HEK293 (cell line): ENCODE measurements around the gene HSD3B2.

Source experiments
- CTCF ChIA-PET: fragments of 350-600 bp; formaldehyde crosslinking; extraction: SDS; loops from one replicate; lab custom pipeline; 2021; ENCODE audit warnings: antibody characterized with exemption; lab: Yijun Ruan, JAX
- POLR2A ChIA-PET: fragments of 300-600 bp; formaldehyde crosslinking; extraction: SDS; loops from one replicate; lab custom pipeline; 2020; ENCODE audit warnings: antibody characterized with exemption, inconsistent platforms; lab: Yijun Ruan, JAX
- H3K27ac ChIP-seq: fragments of 200-500 bp; sonication (Bioruptor generic); 2 replicates; pipeline ENCODE4 v1.5.1; 2014; ENCODE audit warnings: low read depth, low read length, control low read depth, inconsistent platforms; ENCODE audit errors: extremely low read depth
- H3K36me3 ChIP-seq, 2 experiments: fragments of 200-500 bp in 1 of 2; sonication (Bioruptor generic) in 1 of 2; 1 replicate in 1 of 2; 2 replicates in 1 of 2; pipeline ENCODE4 v1.5.1; 2014 to 2017; ENCODE audit warnings: inconsistent platforms in 2 of 2, low read length in 2 of 2; ENCODE audit not compliant: control insufficient read depth in 2 of 2, insufficient read depth in 1 of 2
- H3K4me1 ChIP-seq: fragments of 200-500 bp; sonication (Bioruptor generic); 2 replicates; pipeline ENCODE4 v1.5.1; 2014; ENCODE audit warnings: mild to moderate bottlenecking, low read length, inconsistent platforms; ENCODE audit not compliant: control insufficient read depth, insufficient read depth
- H3K4me3 ChIP-seq: 2 replicates; pipeline ENCODE4 v1.5.1; 2011; ENCODE audit warnings: low read depth, mild to moderate bottlenecking, control low read depth, low read length, moderate library complexity
- H3K9me3 ChIP-seq: fragments of 200-500 bp; sonication (Bioruptor generic); 2 replicates; pipeline ENCODE4 v1.5.1; 2014; ENCODE audit warnings: low read depth, low read length, inconsistent platforms; ENCODE audit not compliant: control insufficient read depth, insufficient read depth
- EGR2 ChIP-seq: fragments of 450-650 bp; formaldehyde crosslinking; IDR thresholded peaks from 2 replicates; pipeline ENCODE4 v1.5.1; 2016; ENCODE audit warnings: low read depth, missing biosample characterization, missing genetic modification characterization
- GLI4 ChIP-seq: fragments of 450-650 bp; formaldehyde crosslinking; IDR thresholded peaks from 2 replicates; pipeline ENCODE4 v1.5.1; 2016; ENCODE audit warnings: missing biosample characterization, missing genetic modification characterization
- IKZF3 ChIP-seq: fragments of 450-650 bp; IDR thresholded peaks from 2 replicates; pipeline ENCODE4 v1.5.0; 2018; ENCODE audit warnings: missing biosample characterization, mild to moderate bottlenecking, missing genetic modification characterization, moderate library complexity
- REPIN1 ChIP-seq: fragments of 450-650 bp; formaldehyde crosslinking; IDR thresholded peaks from 2 replicates; pipeline ENCODE4 v1.5.1; 2017; ENCODE audit warnings: missing biosample characterization, missing genetic modification characterization, low read depth
- SCRT2 ChIP-seq: fragments of 450-650 bp; formaldehyde crosslinking; IDR thresholded peaks from 2 replicates; pipeline ENCODE4 v1.5.1; 2016; ENCODE audit warnings: missing biosample characterization, missing genetic modification characterization
- SP3 ChIP-seq: fragments of 450-650 bp; formaldehyde crosslinking; IDR thresholded peaks from 2 replicates; pipeline ENCODE4 v1.5.1; 2016; ENCODE audit warnings: missing biosample characterization, missing genetic modification characterization
- ZEB2 ChIP-seq: fragments of 450-650 bp; formaldehyde crosslinking; IDR thresholded peaks from 2 replicates; pipeline ENCODE4 v1.5.1; 2016; ENCODE audit warnings: missing biosample characterization, missing genetic modification characterization
- ZFP37 ChIP-seq: fragments of 450-650 bp; formaldehyde crosslinking; IDR thresholded peaks from 2 replicates; pipeline ENCODE4 v1.5.1; 2016; ENCODE audit warnings: missing biosample characterization, missing genetic modification characterization
- ZFP69B ChIP-seq: fragments of 450-650 bp; formaldehyde crosslinking; IDR thresholded peaks from 2 replicates; pipeline ENCODE4 v1.5.1; 2016; ENCODE audit warnings: missing biosample characterization, missing genetic modification characterization
- ZNF16 ChIP-seq: fragments of 450-650 bp; formaldehyde crosslinking; IDR thresholded peaks from 2 replicates; pipeline ENCODE4 v1.5.1; 2016; ENCODE audit warnings: low read depth, missing biosample characterization, missing genetic modification characterization
- ZNF184 ChIP-seq: fragments of 450-650 bp; IDR thresholded peaks from 2 replicates; pipeline ENCODE4 v1.5.1; 2018; ENCODE audit warnings: missing biosample characterization, mild to moderate bottlenecking, missing genetic modification characterization
- ZNF211 ChIP-seq: fragments of 450-650 bp; formaldehyde crosslinking; IDR thresholded peaks from 2 replicates; pipeline ENCODE4 v1.5.1; 2016; ENCODE audit warnings: low read depth, missing biosample characterization, missing genetic modification characterization
- ZNF214 ChIP-seq: fragments of 450-650 bp; formaldehyde crosslinking; IDR thresholded peaks from 2 replicates; pipeline ENCODE4 v1.5.1; 2017; ENCODE audit warnings: missing biosample characterization, mild to moderate bottlenecking, missing genetic modification characterization, borderline replicate concordance
- ZNF24 ChIP-seq: fragments of 450-650 bp; formaldehyde crosslinking; IDR thresholded peaks from 2 replicates; pipeline ENCODE4 v1.5.1; 2016; ENCODE audit warnings: missing biosample characterization, missing genetic modification characterization
- ZNF292 ChIP-seq: fragments of 450-650 bp; formaldehyde crosslinking; IDR thresholded peaks from 2 replicates; pipeline ENCODE4 v1.5.1; 2016; ENCODE audit warnings: low read depth, missing biosample characterization, missing genetic modification characterization, borderline replicate concordance
- ZNF473 ChIP-seq: fragments of 450-650 bp; formaldehyde crosslinking; IDR thresholded peaks from 2 replicates; pipeline ENCODE4 v1.5.1; 2017; ENCODE audit warnings: missing biosample characterization, missing genetic modification characterization
- ZNF501 ChIP-seq: fragments of 450-650 bp; formaldehyde crosslinking; IDR thresholded peaks from 2 replicates; pipeline ENCODE4 v1.5.1; 2016; ENCODE audit warnings: missing biosample characterization, missing genetic modification characterization
- ZNF596 ChIP-seq: fragments of 450-650 bp; IDR thresholded peaks from 2 replicates; pipeline ENCODE4 v1.5.0; 2018; ENCODE audit warnings: missing biosample characterization, mild to moderate bottlenecking, missing genetic modification characterization, moderate library complexity
- ZNF610 ChIP-seq: fragments of 450-650 bp; formaldehyde crosslinking; IDR thresholded peaks from 2 replicates; pipeline ENCODE4 v1.5.1; 2016; ENCODE audit warnings: missing biosample characterization, missing genetic modification characterization, borderline replicate concordance
- ZSCAN23 ChIP-seq: fragments of 450-650 bp; formaldehyde crosslinking; IDR thresholded peaks from 2 replicates; pipeline ENCODE4 v1.5.1; 2016; ENCODE audit warnings: missing biosample characterization, missing genetic modification characterization
- TF ChIP-seq, protein P1 (sequence below): fragments of 450-650 bp; formaldehyde crosslinking; IDR thresholded peaks from 2 replicates; pipeline ENCODE4 v1.5.1; 2016; ENCODE audit warnings: missing biosample characterization, missing genetic modification characterization
- TF ChIP-seq, protein P2 (sequence below): fragments of 450-650 bp; formaldehyde crosslinking; IDR thresholded peaks from 2 replicates; pipeline ENCODE4 v1.5.1; 2017; ENCODE audit warnings: missing biosample characterization, missing genetic modification characterization
- TF ChIP-seq, protein P3 (sequence below): fragments of 450-650 bp; formaldehyde crosslinking; IDR thresholded peaks from 2 replicates; pipeline ENCODE4 v1.5.1; 2016; ENCODE audit warnings: missing biosample characterization, missing genetic modification characterization
- TF ChIP-seq, protein P4 (sequence below): fragments of 450-650 bp; IDR thresholded peaks from 2 replicates; pipeline ENCODE4 v1.5.1; 2018; ENCODE audit warnings: missing biosample characterization, missing genetic modification characterization

The HSD3B2 gene

DNA sequence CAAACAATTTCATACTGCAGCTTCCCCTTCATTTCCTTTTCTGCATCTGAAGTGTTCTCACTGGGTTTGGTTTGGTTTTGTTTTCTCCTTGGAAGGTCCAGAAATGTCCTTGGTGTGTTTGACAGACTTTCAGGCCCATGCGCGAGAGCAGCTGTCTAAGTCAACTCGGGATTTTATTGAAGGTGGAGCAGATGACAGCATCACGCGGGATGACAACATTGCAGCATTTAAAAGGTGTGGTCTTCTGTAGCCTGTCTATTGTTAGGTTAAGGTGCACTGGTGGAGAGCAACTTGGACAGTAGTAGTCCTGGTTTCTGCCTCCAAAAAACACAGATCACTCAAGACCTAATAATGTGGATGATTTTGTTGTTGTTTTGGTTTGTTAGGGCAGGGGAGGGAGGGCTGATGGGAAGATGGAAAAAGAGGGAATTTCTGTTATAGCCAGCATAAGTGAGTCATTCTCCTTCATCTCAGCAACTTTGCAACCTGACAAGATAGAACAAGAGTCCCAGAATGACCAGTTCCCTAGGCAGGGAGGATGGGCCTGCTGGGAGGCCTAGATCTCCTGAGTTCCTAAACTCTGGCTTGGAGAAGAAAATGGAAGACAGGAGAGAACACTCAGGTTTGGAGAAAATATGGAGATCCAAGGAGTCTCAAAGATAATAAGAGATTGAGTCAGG lies 33.8 kb upstream of the HSD3B2 start:
- Histone ChIP-seq H3K36me3 (no peaks in the 10 kb centered on the region), H3K4me1 (no peaks in the 10 kb centered on the region), H3K4me3 (no peak overlapping the region), H3K27ac (no peak overlapping the region), H3K9me3 (no peaks in the 10 kb centered on the region)
- TF ChIP-seq ZNF501 (no peak), ZNF596 (tag by site-specific recombination) (no peak), ZNF184 (no peak), ZNF24 (tag by site-specific recombination) (no peak), ZFP37 (no peak), ZEB2 (tag by site-specific recombination) (no peak), SCRT2 (tag by site-specific recombination) (no peak), SP3 (tag by site-specific recombination) (no peak), GLI4 (no peak), ZNF473 (tag by site-specific recombination) (no peak), REPIN1 (tag by site-specific recombination) (no peak), ZFP69B (tag by site-specific recombination) (no peak), ZNF211 (tag by site-specific recombination) (no peak), ZNF292 (tag by site-specific recombination) (no peak), ZNF214 (tag by site-specific recombination) (no peak)
- TF ChIP-seq, protein P1, sequence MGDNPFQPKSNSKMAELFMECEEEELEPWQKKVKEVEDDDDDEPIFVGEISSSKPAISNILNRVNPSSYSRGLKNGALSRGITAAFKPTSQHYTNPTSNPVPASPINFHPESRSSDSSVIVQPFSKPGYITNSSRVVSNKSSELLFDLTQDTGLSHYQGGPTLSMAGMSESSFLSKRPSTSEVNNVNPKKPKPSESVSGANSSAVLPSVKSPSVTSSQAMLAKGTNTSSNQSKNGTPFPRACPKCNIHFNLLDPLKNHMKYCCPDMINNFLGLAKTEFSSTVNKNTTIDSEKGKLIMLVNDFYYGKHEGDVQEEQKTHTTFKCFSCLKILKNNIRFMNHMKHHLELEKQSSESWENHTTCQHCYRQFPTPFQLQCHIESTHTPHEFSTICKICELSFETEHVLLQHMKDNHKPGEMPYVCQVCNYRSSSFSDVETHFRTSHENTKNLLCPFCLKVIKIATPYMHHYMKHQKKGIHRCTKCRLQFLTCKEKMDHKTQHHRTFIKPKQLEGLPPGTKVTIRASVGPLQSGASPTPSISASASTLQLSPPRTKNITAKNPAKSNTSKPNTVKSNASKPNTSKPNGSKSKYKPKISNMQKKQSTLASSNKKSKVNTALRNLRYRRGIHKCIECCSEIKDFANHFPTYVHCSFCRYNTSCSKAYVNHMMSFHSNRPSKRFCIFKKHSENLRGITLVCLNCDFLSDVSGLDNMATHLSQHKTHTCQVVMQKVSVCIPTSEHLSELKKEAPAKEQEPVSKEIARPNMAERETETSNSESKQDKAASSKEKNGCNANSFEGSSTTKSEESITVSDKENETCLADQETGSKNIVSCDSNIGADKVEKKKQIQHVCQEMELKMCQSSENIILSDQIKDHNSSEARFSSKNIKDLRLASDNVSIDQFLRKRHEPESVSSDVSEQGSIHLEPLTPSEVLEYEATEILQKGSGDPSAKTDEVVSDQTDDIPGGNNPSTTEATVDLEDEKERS (tag by site-specific recombination): no peak
- TF ChIP-seq, protein P2, sequence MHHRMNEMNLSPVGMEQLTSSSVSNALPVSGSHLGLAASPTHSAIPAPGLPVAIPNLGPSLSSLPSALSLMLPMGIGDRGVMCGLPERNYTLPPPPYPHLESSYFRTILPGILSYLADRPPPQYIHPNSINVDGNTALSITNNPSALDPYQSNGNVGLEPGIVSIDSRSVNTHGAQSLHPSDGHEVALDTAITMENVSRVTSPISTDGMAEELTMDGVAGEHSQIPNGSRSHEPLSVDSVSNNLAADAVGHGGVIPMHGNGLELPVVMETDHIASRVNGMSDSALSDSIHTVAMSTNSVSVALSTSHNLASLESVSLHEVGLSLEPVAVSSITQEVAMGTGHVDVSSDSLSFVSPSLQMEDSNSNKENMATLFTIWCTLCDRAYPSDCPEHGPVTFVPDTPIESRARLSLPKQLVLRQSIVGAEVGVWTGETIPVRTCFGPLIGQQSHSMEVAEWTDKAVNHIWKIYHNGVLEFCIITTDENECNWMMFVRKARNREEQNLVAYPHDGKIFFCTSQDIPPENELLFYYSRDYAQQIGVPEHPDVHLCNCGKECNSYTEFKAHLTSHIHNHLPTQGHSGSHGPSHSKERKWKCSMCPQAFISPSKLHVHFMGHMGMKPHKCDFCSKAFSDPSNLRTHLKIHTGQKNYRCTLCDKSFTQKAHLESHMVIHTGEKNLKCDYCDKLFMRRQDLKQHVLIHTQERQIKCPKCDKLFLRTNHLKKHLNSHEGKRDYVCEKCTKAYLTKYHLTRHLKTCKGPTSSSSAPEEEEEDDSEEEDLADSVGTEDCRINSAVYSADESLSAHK (tag by site-specific recombination): no peak
- ChIA-PET CTCF (no interaction called here), POLR2A (no interaction called here)

DNA sequence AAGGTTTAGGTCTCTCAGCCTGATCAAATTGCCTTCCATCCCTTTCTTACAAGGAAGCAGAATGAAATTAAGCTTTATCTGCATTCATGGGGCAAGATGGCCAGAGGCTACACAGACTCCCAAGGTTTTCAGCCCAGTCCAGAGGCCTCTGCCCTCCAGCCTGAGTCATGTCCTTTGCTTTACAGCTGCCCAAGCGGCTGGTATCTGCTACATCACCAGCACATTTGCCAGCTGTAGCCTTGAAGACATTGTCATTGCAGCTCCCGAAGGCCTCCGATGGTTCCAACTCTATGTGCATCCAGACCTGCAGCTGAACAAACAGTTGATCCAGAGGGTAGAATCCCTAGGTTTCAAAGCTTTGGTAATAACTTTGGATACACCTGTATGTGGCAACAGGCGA lies 30.4 kb upstream of the HSD3B2 start:
- Histone ChIP-seq H3K36me3 (no peaks in the 10 kb centered on the region), H3K4me1 (peaks cover 3% of the 10 kb centered on the region; the same call in 1 of the 2 replicates), H3K4me3 (no peak overlapping the region), H3K27ac (no peak overlapping the region), H3K9me3 (no peaks in the 10 kb centered on the region)
- no peak for TF ChIP-seq ZSCAN23
- no peak for TF ChIP-seq ZNF211 (tag by site-specific recombination)
- TF ChIP-seq, protein P3, sequence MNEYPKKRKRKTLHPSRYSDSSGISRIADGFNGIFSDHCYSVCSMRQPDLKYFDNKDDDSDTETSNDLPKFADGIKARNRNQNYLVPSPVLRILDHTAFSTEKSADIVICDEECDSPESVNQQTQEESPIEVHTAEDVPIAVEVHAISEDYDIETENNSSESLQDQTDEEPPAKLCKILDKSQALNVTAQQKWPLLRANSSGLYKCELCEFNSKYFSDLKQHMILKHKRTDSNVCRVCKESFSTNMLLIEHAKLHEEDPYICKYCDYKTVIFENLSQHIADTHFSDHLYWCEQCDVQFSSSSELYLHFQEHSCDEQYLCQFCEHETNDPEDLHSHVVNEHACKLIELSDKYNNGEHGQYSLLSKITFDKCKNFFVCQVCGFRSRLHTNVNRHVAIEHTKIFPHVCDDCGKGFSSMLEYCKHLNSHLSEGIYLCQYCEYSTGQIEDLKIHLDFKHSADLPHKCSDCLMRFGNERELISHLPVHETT (tag by site-specific recombination): no peak
- TF ChIP-seq IKZF3 (tag by site-specific recombination): no peak
- TF ChIP-seq EGR2 (tag by site-specific recombination): no peak
- TF ChIP-seq ZNF16: no peak
- TF ChIP-seq, protein P2 (tag by site-specific recombination): no peak
- TF ChIP-seq ZNF610 (tag by site-specific recombination): no peak
- no peak for TF ChIP-seq SCRT2 (tag by site-specific recombination)
- TF ChIP-seq, protein P4, sequence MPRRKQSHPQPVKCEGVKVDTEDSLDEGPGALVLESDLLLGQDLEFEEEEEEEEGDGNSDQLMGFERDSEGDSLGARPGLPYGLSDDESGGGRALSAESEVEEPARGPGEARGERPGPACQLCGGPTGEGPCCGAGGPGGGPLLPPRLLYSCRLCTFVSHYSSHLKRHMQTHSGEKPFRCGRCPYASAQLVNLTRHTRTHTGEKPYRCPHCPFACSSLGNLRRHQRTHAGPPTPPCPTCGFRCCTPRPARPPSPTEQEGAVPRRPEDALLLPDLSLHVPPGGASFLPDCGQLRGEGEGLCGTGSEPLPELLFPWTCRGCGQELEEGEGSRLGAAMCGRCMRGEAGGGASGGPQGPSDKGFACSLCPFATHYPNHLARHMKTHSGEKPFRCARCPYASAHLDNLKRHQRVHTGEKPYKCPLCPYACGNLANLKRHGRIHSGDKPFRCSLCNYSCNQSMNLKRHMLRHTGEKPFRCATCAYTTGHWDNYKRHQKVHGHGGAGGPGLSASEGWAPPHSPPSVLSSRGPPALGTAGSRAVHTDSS: no peak
- POLR2A ChIA-PET: no interaction called here
- CTCF ChIA-PET: interaction anchor here (0.6 to 1.3 kb wide), 3 partner anchors 11 to 94 kb away, joined by 3 to 5 read pairs (median 4); no protein-coding TSS in a partner anchor
